Fibroblast of villous mesenchyme (primary cell): ENCODE measurements around the gene E2F8. TPM values are rescaled to one million over a fixed set of nuclear protein-coding genes. Genes with fewer than 3 reads are reported as not detected.
A peak's percentile ranks its signal among the peaks of the same experiment; 100 is the strongest.
"Not testable (repeated sequence)": the region's sequence is repeated elsewhere in the genome, so short reads cannot be mapped to it uniquely, and the experiment has no call there.

ENCODE experiments used
- DNase-seq: peaks from one replicate; pipeline ENCODE4 v3.0.0-alpha.2; 2010; ENCODE audit warnings: low read depth
- H3K4me3 ChIP-seq: 2 replicates; pipeline ENCODE4 v1.5.1; 2011; ENCODE audit warnings: low read depth, mild to moderate bottlenecking, low read length
- total RNA-seq: library from RNA; depleted of rRNA; stranded (reverse); fragments of >200 nt; gene quantifications from 2 replicates; pipeline ENCODE4 v1.2.3, GENCODE V29; 2012
- TF ChIP-seq, protein P1 (sequence below): IDR thresholded peaks from 2 replicates; pipeline ENCODE4 v1.5.1; 2012; ENCODE audit warnings: low read depth, mild to moderate bottlenecking, low read length; ENCODE audit not compliant: insufficient read depth

Gene E2F8
- total RNA-seq, 1 donor, result 2.2 TPM

DNA sequence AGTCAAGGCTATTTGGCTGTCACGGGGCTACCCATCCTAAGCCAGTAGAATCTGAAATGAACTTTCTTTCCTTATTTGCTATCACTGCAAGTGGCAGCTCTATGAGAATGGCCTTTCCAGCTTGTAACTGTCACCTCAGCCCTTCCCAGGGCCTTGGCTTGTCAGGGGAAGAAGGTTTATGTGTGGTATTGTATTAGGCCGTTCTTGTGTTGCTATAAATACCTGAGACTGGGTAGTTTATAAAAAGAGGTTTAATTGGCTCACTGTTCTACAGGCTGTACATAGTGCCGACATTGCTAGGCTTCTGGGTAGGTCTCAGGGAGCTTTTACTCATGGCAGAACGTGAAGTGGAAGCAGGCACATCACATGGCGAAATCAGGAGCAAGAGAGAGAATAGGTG lies 26.8 kb upstream of the E2F8 start:
- DNase-seq, result no peak
- TF ChIP-seq, protein P1, sequence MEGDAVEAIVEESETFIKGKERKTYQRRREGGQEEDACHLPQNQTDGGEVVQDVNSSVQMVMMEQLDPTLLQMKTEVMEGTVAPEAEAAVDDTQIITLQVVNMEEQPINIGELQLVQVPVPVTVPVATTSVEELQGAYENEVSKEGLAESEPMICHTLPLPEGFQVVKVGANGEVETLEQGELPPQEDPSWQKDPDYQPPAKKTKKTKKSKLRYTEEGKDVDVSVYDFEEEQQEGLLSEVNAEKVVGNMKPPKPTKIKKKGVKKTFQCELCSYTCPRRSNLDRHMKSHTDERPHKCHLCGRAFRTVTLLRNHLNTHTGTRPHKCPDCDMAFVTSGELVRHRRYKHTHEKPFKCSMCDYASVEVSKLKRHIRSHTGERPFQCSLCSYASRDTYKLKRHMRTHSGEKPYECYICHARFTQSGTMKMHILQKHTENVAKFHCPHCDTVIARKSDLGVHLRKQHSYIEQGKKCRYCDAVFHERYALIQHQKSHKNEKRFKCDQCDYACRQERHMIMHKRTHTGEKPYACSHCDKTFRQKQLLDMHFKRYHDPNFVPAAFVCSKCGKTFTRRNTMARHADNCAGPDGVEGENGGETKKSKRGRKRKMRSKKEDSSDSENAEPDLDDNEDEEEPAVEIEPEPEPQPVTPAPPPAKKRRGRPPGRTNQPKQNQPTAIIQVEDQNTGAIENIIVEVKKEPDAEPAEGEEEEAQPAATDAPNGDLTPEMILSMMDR, result no peak
- H3K4me3 ChIP-seq, result no peak overlapping the region

DNA sequence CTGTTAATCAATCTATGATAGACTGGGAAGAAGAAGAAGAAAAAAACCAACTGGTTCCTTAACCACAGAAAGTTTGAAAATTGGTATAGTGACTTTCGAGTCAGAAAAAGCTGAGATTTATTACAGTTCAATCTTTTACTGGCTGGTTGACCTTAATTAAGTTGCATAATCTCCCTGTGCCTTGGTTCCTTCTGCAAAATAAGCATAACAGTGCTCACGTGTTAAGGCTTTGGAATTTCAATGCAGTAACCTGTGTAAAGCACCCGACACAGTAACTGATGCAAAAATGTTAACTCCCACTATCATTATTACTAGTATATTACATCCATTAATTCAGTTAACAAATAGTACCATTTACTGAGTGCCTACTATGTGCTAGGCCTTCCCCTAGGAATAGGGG lies 22.6 kb upstream of the E2F8 start:
- peak; percentile 59 for DNase-seq
- TF ChIP-seq, protein P1, result no peak
- no peak overlapping the region for H3K4me3 ChIP-seq

DNA sequence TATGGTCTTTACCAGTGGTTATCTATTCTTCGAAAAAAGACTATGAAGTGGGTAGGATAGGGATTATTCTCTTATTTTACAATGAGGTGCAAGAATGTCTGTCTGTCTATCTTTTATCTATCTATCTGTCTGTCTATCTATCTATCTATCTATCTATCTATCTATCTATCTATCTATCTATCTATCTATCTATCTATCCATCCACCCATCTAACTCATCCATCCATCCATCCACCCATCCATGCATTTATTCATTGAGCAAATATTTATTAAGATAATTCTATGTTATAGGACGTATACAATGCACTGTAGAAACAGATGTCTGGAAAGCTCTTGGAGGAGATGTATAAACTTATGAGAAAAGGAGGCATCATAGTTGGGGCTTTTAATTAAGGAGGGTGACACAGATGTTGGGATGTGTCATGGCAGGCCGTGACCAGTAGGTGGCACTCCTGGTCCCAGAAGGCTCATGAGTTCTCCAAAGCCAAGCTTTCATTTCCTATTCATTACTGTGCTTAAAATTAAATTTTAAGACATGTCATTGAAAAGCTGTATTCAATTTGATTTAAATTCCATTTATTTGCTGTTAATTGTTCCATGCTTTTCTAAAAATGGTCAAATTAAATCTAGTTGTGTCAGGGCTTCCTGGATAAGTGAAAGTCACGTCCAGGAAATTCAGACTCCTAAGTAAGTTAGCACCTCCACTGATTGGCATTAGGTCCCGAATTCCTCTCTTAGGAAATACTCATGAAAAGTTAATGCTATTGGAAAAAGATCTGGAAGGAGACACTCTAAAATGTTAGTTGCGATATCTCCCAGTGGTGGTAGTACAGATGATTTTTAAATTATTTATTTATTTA lies 19.0 kb upstream of the E2F8 start:
- no peak overlapping the region for H3K4me3 ChIP-seq
- TF ChIP-seq, protein P1, result peak; percentile 96

DNA sequence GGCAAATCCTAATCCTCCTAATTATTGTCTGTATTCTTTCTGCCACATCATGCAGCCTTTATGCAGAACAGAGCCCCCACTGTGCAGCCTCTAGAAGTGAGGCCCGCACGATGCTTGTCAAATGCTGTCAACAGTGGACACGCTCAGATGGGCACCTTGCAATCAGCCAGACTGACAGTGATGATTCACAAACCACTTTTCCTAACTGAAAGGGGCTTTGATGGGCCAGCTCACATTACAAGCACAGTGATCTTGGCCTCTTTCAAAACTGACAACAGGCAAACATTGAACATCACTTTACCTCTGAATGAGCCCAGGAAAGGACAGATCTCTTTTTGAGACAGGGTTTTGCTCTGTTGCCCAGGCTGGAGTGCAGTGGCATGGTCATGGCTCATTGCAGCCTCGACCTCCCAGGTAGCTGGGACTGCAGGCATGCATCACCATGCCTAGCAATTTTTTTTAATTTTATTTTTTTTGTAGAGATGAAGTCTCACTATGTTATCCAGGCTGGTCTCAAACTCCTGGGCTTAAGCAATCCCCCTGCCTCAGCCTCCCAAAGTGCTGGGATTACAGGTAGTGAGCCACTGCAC lies 18.0 kb upstream of the E2F8 start:
- TF ChIP-seq, protein P1, result no peak
- no peak for DNase-seq
- H3K4me3 ChIP-seq, result no peak overlapping the region

More for the DNA sequence above, 19.0 kb upstream of the E2F8 start:
- DNase-seq, result peak; percentile 60

DNA sequence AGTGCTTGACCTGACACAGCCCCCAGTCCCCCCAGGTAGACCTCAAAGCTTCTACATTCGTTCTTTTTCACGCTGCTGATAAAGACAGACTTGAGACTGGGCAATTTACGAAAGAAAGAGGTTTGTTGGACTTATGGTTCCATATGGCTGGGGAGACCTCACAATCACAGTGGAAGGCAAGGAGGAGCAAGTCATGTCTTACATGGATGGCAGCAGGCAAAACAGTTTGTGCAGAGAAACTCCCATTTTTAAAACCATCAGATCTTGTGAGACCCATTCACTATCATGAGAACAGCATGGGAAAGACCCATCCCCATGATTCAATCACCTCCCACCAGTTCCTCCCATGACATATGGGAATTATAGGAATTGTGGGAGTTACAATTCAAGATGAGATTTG lies 13.7 kb upstream of the E2F8 start:
- not testable (repeated sequence) for DNase-seq, H3K4me3 ChIP-seq

DNA sequence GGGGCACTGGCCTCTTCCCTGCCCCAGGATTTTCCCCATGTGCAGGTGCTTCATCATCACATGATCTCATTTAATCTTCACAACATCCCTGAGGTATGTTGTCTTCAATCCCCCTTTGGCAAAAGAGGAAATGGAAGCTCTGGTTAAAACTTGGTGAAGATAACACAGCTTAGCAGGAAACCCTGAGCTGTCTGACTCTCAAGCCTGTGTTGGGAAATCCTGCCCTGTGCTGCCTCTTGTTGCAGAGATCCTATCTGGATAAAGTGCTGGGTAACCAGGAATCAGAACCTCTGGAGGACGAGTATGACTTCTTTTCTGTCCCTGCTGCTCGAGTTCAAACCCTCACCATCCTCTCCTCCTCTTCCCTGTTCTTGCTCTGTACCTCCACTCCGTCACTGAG lies 13.1 kb upstream of the E2F8 start:
- TF ChIP-seq, protein P1, result no peak
- H3K4me3 ChIP-seq, result no peak overlapping the region
- DNase-seq, result peak; percentile 40

DNA sequence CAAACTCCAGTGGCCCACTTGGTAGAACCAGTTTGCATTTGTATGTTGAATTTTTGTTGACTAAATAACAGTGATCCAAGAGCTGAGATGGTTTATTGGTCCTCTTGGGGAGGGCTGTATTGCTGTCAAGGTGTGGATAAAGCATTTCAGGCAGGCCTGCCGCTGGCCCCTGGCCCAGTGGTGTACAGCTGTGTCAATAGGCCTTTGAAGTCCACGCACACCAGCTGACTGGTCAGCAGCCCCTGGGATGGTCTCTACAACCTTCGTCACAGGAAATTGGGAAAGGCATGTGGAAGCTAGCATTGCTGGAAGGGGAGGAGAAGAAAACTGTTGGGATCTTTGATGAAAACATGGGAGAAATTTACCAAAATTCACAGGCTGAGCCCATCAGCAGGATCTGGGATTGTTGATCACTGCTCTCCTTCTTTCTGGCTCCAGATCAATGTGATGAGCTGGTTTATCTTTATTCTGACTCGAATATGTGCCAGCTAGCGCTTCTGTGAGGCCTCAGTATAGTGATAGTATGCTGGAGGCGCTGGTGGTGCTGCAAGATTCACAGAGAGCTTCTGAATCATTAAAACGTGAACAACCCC lies 12.5 kb upstream of the E2F8 start:
- TF ChIP-seq, protein P1, result no peak
- peak; percentile 33 for DNase-seq
- no peak overlapping the region for H3K4me3 ChIP-seq
